ENCODE measurements around the gene MEF2A.

The MEF2A gene

DNA sequence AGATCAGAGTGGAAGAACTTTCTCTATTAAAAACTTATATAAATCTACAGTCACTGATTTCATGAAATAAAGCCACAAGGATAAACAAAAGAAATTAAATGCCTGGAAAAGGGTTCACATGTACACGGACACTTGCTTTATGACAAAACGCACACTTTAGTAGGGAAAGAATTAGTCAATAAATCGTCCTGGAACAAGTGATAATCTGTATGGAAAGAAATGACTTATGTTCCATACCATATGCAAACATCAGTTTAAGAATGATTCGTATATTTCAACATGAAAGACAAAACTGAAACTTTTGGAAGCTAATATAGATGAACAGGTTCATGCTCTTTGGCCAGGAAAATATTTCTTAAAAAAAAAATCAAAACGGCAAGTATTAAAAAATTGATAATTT, 40.2 kb downstream of the MEF2A start:
- Histone ChIP-seq H3K4me3 (ENCODE audit: low read length in 2 of 2) (no peak overlapping the region), H3K9ac (ENCODE audit: low read length in 2 of 2) (no peak overlapping the region), H3K27me3 (ENCODE audit: control insufficient read depth in 1 of 2, insufficient read depth in 2 of 2, low read length in 2 of 2) (no peaks in the 10 kb centered on the region), H3K36me3 (ENCODE audit: control insufficient read depth in 2 of 2, insufficient read depth in 2 of 2, low read length in 2 of 2) (no peaks in the 10 kb centered on the region), H3K4me1 (ENCODE audit: control insufficient read depth, insufficient read depth, low read length) (no peaks in the 10 kb centered on the region), H3K27ac (ENCODE audit: low read length) (no peak overlapping the region), H3K9me3 (ENCODE audit: control insufficient read depth in 2 of 2, low read length in 2 of 2) (no peaks in the 10 kb centered on the region)

DNA sequence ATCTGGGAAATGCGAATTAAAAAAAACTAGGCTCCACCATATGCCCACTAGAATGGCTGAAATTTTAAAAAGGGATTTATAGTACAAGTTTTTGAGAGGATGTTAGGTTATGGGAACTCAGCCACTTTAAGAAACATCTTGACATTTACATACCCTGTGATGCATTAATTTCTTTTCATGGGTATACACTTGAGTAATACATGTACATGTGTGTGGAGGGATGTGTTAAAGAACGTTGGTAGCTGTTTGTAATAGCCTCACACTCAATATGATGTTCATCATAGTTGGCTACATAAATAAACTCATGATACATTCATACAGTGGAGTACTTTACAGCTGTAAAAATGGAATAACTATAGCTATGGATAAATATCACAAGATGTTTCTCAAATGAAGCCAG, 40.9 kb downstream of the MEF2A start:
- Histone ChIP-seq H3K27ac (ENCODE audit: low read length) (no peak overlapping the region), H3K27me3 (ENCODE audit: control insufficient read depth in 1 of 2, insufficient read depth in 2 of 2, low read length in 2 of 2) (no peaks in the 10 kb centered on the region), H3K9me3 (ENCODE audit: control insufficient read depth in 2 of 2, low read length in 2 of 2) (no peaks in the 10 kb centered on the region), H3K4me3 (ENCODE audit: low read length in 2 of 2) (no peak overlapping the region), H3K9ac (ENCODE audit: low read length in 2 of 2) (no peak overlapping the region), H3K36me3 (ENCODE audit: control insufficient read depth in 2 of 2, insufficient read depth in 2 of 2, low read length in 2 of 2) (no peaks in the 10 kb centered on the region), H3K4me1 (ENCODE audit: control insufficient read depth, insufficient read depth, low read length) (no peaks in the 10 kb centered on the region)

DNA sequence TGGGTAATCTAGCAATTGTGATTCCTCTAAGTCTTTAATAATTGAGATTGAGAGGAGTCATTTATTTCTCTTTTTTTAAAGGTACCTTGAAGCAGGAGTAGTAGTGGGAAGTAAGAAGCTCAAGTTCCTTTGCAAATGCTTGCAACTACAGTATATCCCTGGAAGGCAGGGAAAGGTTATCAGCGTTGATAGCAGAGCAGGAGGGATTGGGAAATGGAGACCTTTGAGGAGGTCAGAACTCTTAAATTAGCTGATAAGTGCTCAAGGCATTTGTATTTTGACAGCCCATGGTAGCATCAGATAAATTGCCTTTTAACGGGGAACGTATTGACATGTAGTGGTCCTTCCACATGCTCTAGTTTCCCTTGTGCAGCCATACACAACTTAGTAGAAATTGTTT, 47.7 kb downstream of the MEF2A start:
- H3K36me3 ChIP-seq (ENCODE audit: control insufficient read depth in 2 of 2, insufficient read depth in 2 of 2, low read length in 2 of 2): no peaks in the 10 kb centered on the region
- H3K9me3 ChIP-seq (ENCODE audit: control insufficient read depth in 2 of 2, low read length in 2 of 2): no peaks in the 10 kb centered on the region
- no peaks in the 10 kb centered on the region for H3K27me3 ChIP-seq (ENCODE audit: control insufficient read depth in 1 of 2, insufficient read depth in 2 of 2, low read length in 2 of 2)
- H3K4me1 ChIP-seq (ENCODE audit: control insufficient read depth, insufficient read depth, low read length): no peaks in the 10 kb centered on the region
- H3K4me3 ChIP-seq (ENCODE audit: low read length in 2 of 2): no peak overlapping the region
- H3K9ac ChIP-seq (ENCODE audit: low read length in 2 of 2): no peak overlapping the region
- no peak overlapping the region for H3K27ac ChIP-seq (ENCODE audit: low read length)

DNA sequence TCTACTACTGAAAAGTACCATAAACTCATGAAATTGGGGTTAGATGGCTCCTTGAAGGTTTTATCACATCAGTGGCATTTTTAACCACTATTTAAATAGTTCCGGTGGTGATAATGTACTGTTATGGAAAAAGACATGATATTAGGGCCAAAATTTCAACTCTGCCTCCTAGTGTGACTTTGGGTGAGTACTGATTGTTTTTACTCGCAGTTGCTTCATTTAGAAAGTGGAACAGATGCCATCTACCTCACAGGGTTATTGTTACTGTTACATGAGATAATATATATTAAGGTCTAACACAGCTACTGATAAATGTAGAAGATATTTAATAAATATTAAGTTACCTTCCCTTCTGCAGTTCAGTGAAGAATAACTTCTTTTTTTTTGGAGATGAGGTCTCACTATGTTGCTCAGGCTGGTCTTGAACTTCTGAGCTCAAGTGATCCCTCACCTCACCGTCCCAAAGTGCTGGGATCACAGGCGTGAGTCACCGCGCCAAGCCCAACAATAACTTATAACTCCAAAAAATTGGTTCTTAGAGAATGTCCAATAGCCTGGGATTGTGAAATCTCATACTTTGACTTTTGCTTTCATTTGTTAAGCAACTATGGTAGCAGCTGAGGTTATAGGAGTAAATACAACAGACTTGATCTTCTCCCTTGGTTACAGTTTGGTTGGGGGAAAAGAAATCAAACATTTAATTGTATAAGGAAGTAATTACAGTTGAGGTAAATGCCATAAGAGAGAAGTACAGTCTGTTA, 48.3 kb downstream of the MEF2A start:
- no peaks in the 10 kb centered on the region for H3K4me1 ChIP-seq (ENCODE audit: control insufficient read depth, insufficient read depth, low read length)
- no peak overlapping the region for H3K4me3 ChIP-seq (ENCODE audit: low read length in 2 of 2)
- no peak overlapping the region for H3K27ac ChIP-seq (ENCODE audit: low read length)
- H3K27me3 ChIP-seq (ENCODE audit: control insufficient read depth in 1 of 2, insufficient read depth in 2 of 2, low read length in 2 of 2): no peaks in the 10 kb centered on the region
- H3K9ac ChIP-seq (ENCODE audit: low read length in 2 of 2): no peak overlapping the region
- H3K9me3 ChIP-seq (ENCODE audit: control insufficient read depth in 2 of 2, low read length in 2 of 2): no peaks in the 10 kb centered on the region
- no peaks in the 10 kb centered on the region for H3K36me3 ChIP-seq (ENCODE audit: control insufficient read depth in 2 of 2, insufficient read depth in 2 of 2, low read length in 2 of 2)

DNA sequence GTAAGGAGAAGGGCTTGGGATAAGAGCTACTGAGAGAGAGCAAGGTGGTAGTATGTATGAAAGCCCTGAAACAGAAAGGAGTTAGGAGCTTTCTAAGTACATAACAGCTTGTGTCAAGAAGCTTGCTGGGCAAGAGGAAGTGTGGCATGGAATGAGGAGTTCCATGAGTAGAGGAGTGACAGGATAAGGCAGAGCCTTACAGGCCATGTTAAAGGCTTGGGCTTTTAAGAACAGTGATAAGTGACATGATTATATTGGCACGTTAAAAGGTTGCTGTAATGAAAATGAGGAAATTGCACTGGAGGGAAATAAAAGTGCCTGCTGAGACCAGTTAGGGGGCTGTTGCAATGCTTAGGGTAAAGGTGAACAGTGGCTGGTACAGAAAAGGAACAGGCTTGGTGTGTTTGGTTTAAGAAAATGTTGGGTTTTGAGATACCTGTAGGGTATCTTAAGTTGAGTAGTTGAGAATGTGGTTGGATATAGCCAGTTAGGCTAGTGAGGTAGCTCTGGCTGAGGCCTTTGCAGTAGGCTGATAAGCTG, 49.0 kb downstream of the MEF2A start:
- H3K27me3 ChIP-seq (ENCODE audit: control insufficient read depth in 1 of 2, insufficient read depth in 2 of 2, low read length in 2 of 2): no peaks in the 10 kb centered on the region
- H3K9me3 ChIP-seq (ENCODE audit: control insufficient read depth in 2 of 2, low read length in 2 of 2): no peaks in the 10 kb centered on the region
- no peak overlapping the region for H3K9ac ChIP-seq (ENCODE audit: low read length in 2 of 2)
- no peaks in the 10 kb centered on the region for H3K4me1 ChIP-seq (ENCODE audit: control insufficient read depth, insufficient read depth, low read length)
- H3K4me3 ChIP-seq (ENCODE audit: low read length in 2 of 2): no peak overlapping the region
- H3K27ac ChIP-seq (ENCODE audit: low read length): no peak overlapping the region
- H3K36me3 ChIP-seq (ENCODE audit: control insufficient read depth in 2 of 2, insufficient read depth in 2 of 2, low read length in 2 of 2): no peaks in the 10 kb centered on the region

DNA sequence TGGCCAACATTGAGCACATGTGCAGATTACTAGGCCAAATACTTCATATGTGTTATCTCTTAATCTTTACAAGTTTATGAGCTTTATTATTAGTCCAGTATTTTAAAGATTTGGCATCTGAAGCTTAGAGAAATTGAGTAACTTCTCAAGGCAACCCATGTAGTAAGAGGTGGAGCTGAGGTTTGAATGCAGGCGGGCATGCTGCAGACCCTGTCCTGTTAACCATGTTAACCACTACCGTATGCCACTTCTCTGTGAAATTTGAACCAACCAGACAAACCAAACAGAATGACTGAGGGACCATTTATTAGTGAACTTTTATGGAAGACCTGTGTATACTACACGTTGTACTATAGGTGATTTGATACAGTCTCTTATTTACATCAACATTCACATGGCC, 49.7 kb downstream of the MEF2A start:
- H3K4me1 ChIP-seq (ENCODE audit: control insufficient read depth, insufficient read depth, low read length): no peaks in the 10 kb centered on the region
- no peak overlapping the region for H3K9ac ChIP-seq (ENCODE audit: low read length in 2 of 2)
- H3K9me3 ChIP-seq (ENCODE audit: control insufficient read depth in 2 of 2, low read length in 2 of 2): no peaks in the 10 kb centered on the region
- H3K36me3 ChIP-seq (ENCODE audit: control insufficient read depth in 2 of 2, insufficient read depth in 2 of 2, low read length in 2 of 2): no peaks in the 10 kb centered on the region
- H3K4me3 ChIP-seq (ENCODE audit: low read length in 2 of 2): no peak overlapping the region
- H3K27me3 ChIP-seq (ENCODE audit: control insufficient read depth in 1 of 2, insufficient read depth in 2 of 2, low read length in 2 of 2): no peaks in the 10 kb centered on the region
- H3K27ac ChIP-seq (ENCODE audit: low read length): no peak overlapping the region

DNA sequence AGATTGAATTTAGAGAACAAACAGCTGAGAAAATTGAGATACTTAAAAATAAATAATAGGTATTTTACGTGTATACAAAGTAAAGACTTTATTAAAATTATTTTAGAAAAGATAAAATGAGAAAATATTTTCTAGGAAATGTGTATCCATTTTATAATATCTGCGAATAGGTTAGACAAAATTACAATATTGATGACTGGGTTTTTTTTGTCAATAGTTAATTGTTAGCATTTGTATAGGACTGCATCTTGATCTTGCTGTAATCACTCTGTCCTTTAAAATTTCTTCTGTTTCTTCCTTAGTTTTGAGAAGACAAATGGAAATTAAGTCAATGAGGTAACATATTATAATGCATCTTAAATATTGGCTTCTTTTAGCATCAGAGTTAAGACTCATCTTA, 50.3 kb downstream of the MEF2A start:
- Histone ChIP-seq H3K4me1 (ENCODE audit: control insufficient read depth, insufficient read depth, low read length) (no peaks in the 10 kb centered on the region), H3K27me3 (ENCODE audit: control insufficient read depth in 1 of 2, insufficient read depth in 2 of 2, low read length in 2 of 2) (no peaks in the 10 kb centered on the region), H3K9ac (ENCODE audit: low read length in 2 of 2) (no peak overlapping the region), H3K27ac (ENCODE audit: low read length) (no peak overlapping the region), H3K9me3 (ENCODE audit: control insufficient read depth in 2 of 2, low read length in 2 of 2) (no peaks in the 10 kb centered on the region), H3K4me3 (ENCODE audit: low read length in 2 of 2) (no peak overlapping the region), H3K36me3 (ENCODE audit: control insufficient read depth in 2 of 2, insufficient read depth in 2 of 2, low read length in 2 of 2) (no peaks in the 10 kb centered on the region)

DNA sequence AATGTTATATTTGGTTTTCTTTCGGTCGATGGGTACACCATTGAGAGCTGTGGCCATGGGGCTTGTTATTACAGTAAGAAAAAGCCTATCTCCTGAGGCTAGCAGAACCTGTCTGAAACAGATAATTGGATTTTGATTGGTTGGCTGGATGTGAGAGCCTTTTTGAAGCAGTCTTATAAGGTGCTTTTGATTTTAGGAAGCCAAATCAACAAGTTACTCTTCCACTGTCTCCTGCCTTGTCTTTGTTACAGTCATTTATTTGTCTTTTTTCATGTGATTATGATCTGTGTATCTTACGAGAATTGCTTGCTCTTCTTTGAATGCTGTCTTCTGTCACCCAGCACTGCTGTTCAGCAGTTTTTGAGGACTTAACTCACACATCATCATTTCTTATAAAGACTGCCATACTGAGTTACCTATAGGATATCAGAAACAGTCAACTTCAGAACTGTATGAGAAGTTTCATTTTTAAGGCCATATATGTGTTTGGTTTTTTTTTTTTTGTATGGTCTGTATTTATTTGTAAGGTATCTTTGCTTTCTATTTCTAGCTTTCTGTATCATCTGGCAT, 51.1 kb downstream of the MEF2A start:
- no peaks in the 10 kb centered on the region for H3K27me3 ChIP-seq (ENCODE audit: control insufficient read depth in 1 of 2, insufficient read depth in 2 of 2, low read length in 2 of 2)
- H3K36me3 ChIP-seq (ENCODE audit: control insufficient read depth in 2 of 2, insufficient read depth in 2 of 2, low read length in 2 of 2): no peaks in the 10 kb centered on the region
- no peak overlapping the region for H3K27ac ChIP-seq (ENCODE audit: low read length)
- no peaks in the 10 kb centered on the region for H3K4me1 ChIP-seq (ENCODE audit: control insufficient read depth, insufficient read depth, low read length)
- H3K4me3 ChIP-seq (ENCODE audit: low read length in 2 of 2): no peak overlapping the region
- H3K9ac ChIP-seq (ENCODE audit: low read length in 2 of 2): no peak overlapping the region
- H3K9me3 ChIP-seq (ENCODE audit: control insufficient read depth in 2 of 2, low read length in 2 of 2): no peaks in the 10 kb centered on the region

DNA sequence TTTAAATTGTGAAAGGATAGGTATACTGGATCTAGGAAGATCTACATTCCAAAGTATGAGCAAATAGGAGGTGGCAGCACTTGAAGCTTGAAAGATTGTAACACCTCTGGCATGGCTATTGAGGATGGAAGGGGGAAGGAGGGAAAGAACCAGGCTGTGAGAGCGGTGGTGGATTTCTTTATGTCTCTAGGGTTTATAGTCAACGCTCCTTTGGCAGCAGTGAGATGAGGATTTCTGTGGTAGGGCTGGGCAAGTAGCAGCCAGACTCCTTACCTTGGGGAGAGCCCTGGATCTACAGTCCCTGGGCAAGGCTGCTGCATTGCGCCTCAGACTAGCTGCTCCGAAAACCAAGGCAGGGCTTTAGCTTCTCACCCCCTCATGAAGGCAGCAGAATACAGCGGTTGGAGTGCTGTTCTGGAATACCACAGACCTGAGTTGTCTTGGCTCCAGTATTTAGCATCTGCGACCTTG, 53.2 kb downstream of the MEF2A start:
- Histone ChIP-seq H3K36me3 (ENCODE audit: control insufficient read depth in 2 of 2, insufficient read depth in 2 of 2, low read length in 2 of 2) (no peaks in the 10 kb centered on the region), H3K9me3 (ENCODE audit: control insufficient read depth in 2 of 2, low read length in 2 of 2) (no peaks in the 10 kb centered on the region), H3K4me3 (ENCODE audit: low read length in 2 of 2) (peak overlapping the region in 1 of 2 donors; percentile 3), H3K9ac (ENCODE audit: low read length in 2 of 2) (no peak overlapping the region), H3K27ac (ENCODE audit: low read length) (no peak overlapping the region), H3K27me3 (ENCODE audit: control insufficient read depth in 1 of 2, insufficient read depth in 2 of 2, low read length in 2 of 2) (no peaks in the 10 kb centered on the region), H3K4me1 (ENCODE audit: control insufficient read depth, insufficient read depth, low read length) (no peaks in the 10 kb centered on the region)

DNA sequence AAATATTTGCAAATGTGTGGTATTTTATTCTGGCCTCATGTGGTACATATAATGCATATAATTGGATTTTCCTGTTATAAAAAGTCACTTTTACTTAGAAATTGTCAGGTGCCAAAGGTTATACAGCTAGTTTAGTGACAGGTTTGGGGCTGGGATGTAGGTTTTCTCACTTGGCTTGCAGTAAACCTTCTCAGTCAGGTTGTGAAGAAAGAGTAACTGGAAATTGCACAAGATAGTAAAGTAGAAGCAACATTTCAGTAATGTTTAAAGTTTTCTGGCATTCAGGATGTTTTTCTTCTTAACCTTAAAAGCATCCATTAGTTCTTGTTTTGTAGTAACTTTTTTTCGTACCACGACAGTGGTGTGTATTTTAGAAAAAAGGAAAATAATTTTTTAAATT, 53.9 kb downstream of the MEF2A start:
- Histone ChIP-seq H3K4me1 (ENCODE audit: control insufficient read depth, insufficient read depth, low read length) (no peaks in the 10 kb centered on the region), H3K27ac (ENCODE audit: low read length) (no peak overlapping the region), H3K36me3 (ENCODE audit: control insufficient read depth in 2 of 2, insufficient read depth in 2 of 2, low read length in 2 of 2) (no peaks in the 10 kb centered on the region), H3K9ac (ENCODE audit: low read length in 2 of 2) (no peak overlapping the region), H3K9me3 (ENCODE audit: control insufficient read depth in 2 of 2, low read length in 2 of 2) (no peaks in the 10 kb centered on the region), H3K4me3 (ENCODE audit: low read length in 2 of 2) (no peak overlapping the region), H3K27me3 (ENCODE audit: control insufficient read depth in 1 of 2, insufficient read depth in 2 of 2, low read length in 2 of 2) (no peaks in the 10 kb centered on the region)

DNA sequence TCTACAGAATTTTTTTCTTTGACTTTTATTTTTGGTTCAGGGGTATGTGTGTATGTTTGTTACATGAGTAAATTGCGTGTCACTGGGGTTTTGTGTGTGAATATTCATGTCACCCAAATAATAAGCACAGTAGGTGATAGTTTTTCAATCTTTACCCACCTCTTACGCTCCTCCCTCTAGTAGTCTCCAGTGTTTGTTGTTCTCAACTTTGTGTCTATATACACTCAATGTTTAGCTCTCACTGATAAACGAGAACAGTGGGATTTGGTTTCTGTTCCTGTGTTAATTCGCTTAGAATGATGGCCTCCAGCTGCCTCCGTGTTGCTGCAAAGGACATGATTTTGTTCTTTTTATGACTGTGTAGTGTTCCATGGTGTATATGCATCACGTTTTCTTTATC, 54.4 kb downstream of the MEF2A start:
- Histone ChIP-seq H3K27ac (ENCODE audit: low read length) (no peak overlapping the region), H3K9ac (ENCODE audit: low read length in 2 of 2) (no peak overlapping the region), H3K4me1 (ENCODE audit: control insufficient read depth, insufficient read depth, low read length) (no peaks in the 10 kb centered on the region)

More for the DNA sequence above, 54.4 kb downstream of the MEF2A start:
- H3K9me3 ChIP-seq (ENCODE audit: control insufficient read depth in 2 of 2, low read length in 2 of 2): no peaks in the 10 kb centered on the region
- no peaks in the 10 kb centered on the region for H3K27me3 ChIP-seq (ENCODE audit: control insufficient read depth in 1 of 2, insufficient read depth in 2 of 2, low read length in 2 of 2)
- H3K36me3 ChIP-seq (ENCODE audit: control insufficient read depth in 2 of 2, insufficient read depth in 2 of 2, low read length in 2 of 2): no peaks in the 10 kb centered on the region
- H3K4me3 ChIP-seq (ENCODE audit: low read length in 2 of 2): no peak overlapping the region

All from stomach smooth muscle (tissue), 2 donors.